ENCODE results near the gene GPR75. TPM values are rescaled to one million over a fixed set of nuclear protein-coding genes. Genes with fewer than 3 reads are reported as not detected.

Gene GPR75
- total RNA-seq (2021), result 4.4 and 5.3 TPM in 2 replicates
- long read RNA-seq, result 0 reads

DNA sequence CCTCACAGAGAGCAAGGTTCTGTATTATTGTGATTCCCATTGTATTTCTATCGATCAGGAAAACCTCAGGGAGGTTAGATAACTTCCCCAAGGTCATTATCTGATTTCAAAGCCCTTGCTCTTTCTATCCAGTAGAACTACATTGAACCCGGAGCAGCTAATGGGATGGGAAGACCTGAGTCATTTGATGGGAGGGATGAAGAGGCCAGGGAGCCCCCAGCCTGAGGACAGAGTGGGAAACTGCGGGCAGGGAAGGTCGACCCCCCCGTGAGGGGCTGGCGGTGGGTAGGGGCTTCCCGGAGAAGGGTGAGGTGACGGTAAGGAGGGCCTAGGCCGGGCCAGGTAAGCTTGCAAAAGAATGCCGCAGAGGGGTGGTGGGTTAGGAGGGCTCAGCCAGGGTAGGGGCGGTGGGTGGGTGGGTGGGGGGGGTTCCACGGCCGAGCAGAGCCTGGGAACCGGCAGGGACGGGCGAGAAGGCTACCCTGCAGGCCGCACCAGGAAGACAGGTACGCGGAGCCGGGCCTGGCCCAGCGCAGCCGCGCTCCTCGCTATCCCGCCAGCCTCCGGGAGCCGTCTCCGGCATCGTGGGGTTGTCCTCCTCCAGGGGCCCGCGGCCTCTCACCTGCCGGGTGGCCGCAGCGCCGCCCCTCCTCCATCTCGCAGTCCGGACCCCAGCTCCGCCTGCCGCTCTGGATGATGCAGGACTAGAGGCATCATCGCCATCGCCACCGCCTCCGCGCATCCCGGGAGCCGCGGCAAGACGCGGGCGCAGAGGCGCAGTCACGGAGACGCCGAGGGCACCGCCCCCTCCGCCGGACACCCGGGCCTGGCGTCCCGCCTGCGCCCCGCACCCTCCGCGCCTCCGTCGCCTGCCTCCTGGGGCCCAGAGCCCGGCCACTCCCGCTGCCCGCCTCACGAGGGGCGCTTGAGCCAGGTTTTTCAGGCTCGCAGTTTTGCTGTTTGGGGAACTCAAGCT, at the start of gene GPR75:
GPR75 (minus strand) TSS at position 762 of the 976 bp plus-strand sequence. CDS start 5,211 bp downstream, outside the sequence.
- no peak within 1 kb of the TSS for H3K27ac ChIP-seq (ENCODE audit: insufficient read length, low read depth, low read length)
- peak within 1 kb of the TSS; percentile 44 for H3K14ac ChIP-seq (ENCODE audit: insufficient read depth, low read length)
- H3K4ac ChIP-seq (ENCODE audit: low read depth, low read length), result no peak within 1 kb of the TSS
- no peak within 1 kb of the TSS for H2BK15ac ChIP-seq (ENCODE audit: low read depth, low read length)
- Mint-ChIP-seq H3K4me1 (peaks cover 3 to 6% of the 10 kb centered on the region in 2 experiments; a peak in 2 of 4 replicates), H3K9me3 (no peaks in the 10 kb centered on the region), H3K36me3 (ENCODE audit: insufficient read depth in 1 of 3, low read depth in 3 of 3) (peaks cover under 1 to 9% (median 1%) of the 10 kb centered on the region in 3 experiments; a peak in 6 of 7 replicates), H3K4me3 (no peak within 1 kb of the TSS), H3K27ac (peak within 1 kb of the TSS in 2 of 3 experiments; percentile 56 to 59; a peak in 3 of 7 replicates), H3K27me3 (ENCODE audit: low read depth) (no peaks in the 10 kb centered on the region)
- H3K23me2 ChIP-seq (ENCODE audit: insufficient read length, low read depth, low read length, poor library complexity, severe bottlenecking), result no peaks in the 10 kb centered on the region
- no peaks in the 10 kb centered on the region for H4K20me1 ChIP-seq (ENCODE audit: control insufficient read depth, insufficient read depth, insufficient read length)
- no peak within 1 kb of the TSS for H2BK5ac ChIP-seq (ENCODE audit: insufficient read length, low read length)
- H3K27me3 ChIP-seq (ENCODE audit: insufficient read depth, low read length), result no peaks in the 10 kb centered on the region
- H3K4me1 ChIP-seq (ENCODE audit: insufficient read depth, low read length), result no peaks in the 10 kb centered on the region
- H3K56ac ChIP-seq (ENCODE audit: insufficient read length, low read depth, low read length), result no peak within 1 kb of the TSS
- H2AK5ac ChIP-seq (ENCODE audit: insufficient read length, low read length), result no peak within 1 kb of the TSS
- no peak within 1 kb of the TSS for H3K9ac ChIP-seq (ENCODE audit: extremely low read depth, insufficient read length, low read length)
- H3K4me2 ChIP-seq (ENCODE audit: insufficient read depth, insufficient read length, low read length), result peak within 1 kb of the TSS; percentile 44
- H3T11ph ChIP-seq (ENCODE audit: low read length), result no peak within 1 kb of the TSS
- no peak within 1 kb of the TSS for H3K18ac ChIP-seq (ENCODE audit: insufficient read length, low read depth, low read length)
- no peaks in the 10 kb centered on the region for H3K79me1 ChIP-seq (ENCODE audit: insufficient read depth, low read depth, low read length, poor library complexity, severe bottlenecking)
- peak; percentile 63 for DNase-seq
- no peak within 1 kb of the TSS for H2BK12ac ChIP-seq (ENCODE audit: insufficient read length, low read depth, low read length)
- H2BK20ac ChIP-seq (ENCODE audit: low read depth, low read length, poor library complexity, severe bottlenecking), result no peak within 1 kb of the TSS
- H3K9me3 ChIP-seq (ENCODE audit: control insufficient read depth, low read depth, low read length), result no peaks in the 10 kb centered on the region
- WGBS (ENCODE audit: extremely low coverage, insufficient read length, low lambda C conversion rate), result no CpG with 5 or more reads among the region's 72 CpGs
- H4K5ac ChIP-seq (ENCODE audit: insufficient read length, low read depth, low read length), result no peak within 1 kb of the TSS
- H2BK120ac ChIP-seq (ENCODE audit: low read depth, low read length, poor library complexity, severe bottlenecking), result no peak within 1 kb of the TSS
- TF ChIP-seq, protein P1, sequence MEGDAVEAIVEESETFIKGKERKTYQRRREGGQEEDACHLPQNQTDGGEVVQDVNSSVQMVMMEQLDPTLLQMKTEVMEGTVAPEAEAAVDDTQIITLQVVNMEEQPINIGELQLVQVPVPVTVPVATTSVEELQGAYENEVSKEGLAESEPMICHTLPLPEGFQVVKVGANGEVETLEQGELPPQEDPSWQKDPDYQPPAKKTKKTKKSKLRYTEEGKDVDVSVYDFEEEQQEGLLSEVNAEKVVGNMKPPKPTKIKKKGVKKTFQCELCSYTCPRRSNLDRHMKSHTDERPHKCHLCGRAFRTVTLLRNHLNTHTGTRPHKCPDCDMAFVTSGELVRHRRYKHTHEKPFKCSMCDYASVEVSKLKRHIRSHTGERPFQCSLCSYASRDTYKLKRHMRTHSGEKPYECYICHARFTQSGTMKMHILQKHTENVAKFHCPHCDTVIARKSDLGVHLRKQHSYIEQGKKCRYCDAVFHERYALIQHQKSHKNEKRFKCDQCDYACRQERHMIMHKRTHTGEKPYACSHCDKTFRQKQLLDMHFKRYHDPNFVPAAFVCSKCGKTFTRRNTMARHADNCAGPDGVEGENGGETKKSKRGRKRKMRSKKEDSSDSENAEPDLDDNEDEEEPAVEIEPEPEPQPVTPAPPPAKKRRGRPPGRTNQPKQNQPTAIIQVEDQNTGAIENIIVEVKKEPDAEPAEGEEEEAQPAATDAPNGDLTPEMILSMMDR (conservative IDR thresholded peaks at IDR 0.05), result no peak
- H2AFZ ChIP-seq (ENCODE audit: low read length), result no peak within 1 kb of the TSS
- H4K91ac ChIP-seq (ENCODE audit: insufficient read length, low read depth, low read length), result no peak within 1 kb of the TSS
- no peak within 1 kb of the TSS for H3K23ac ChIP-seq (ENCODE audit: insufficient read length, low read depth, low read length)
- H4K8ac ChIP-seq (replicated peaks; ENCODE audit: insufficient read length, low read depth, low read length), result no peak within 1 kb of the TSS
- H3K79me2 ChIP-seq (ENCODE audit: insufficient read depth, low read length), result no peaks in the 10 kb centered on the region
